Loucy (cell line): ENCODE results near the gene CORO1C.

Experiments
- CTCF ChIP-seq: fragments of 200-600 bp; sonication (generic); conservative IDR thresholded peaks from 2 replicates; pipeline ENCODE4 v1.5.1; 2014; ENCODE audit warnings: mild to moderate bottlenecking, antibody characterized with exemption, low read length
- EZH2phosphoT487 ChIP-seq: fragments of 200-600 bp; IDR thresholded peaks from 2 replicates; pipeline ENCODE4 v1.6.1; 2018; ENCODE audit warnings: antibody characterized with exemption, mild to moderate bottlenecking, moderate library complexity, borderline replicate concordance

DNA sequence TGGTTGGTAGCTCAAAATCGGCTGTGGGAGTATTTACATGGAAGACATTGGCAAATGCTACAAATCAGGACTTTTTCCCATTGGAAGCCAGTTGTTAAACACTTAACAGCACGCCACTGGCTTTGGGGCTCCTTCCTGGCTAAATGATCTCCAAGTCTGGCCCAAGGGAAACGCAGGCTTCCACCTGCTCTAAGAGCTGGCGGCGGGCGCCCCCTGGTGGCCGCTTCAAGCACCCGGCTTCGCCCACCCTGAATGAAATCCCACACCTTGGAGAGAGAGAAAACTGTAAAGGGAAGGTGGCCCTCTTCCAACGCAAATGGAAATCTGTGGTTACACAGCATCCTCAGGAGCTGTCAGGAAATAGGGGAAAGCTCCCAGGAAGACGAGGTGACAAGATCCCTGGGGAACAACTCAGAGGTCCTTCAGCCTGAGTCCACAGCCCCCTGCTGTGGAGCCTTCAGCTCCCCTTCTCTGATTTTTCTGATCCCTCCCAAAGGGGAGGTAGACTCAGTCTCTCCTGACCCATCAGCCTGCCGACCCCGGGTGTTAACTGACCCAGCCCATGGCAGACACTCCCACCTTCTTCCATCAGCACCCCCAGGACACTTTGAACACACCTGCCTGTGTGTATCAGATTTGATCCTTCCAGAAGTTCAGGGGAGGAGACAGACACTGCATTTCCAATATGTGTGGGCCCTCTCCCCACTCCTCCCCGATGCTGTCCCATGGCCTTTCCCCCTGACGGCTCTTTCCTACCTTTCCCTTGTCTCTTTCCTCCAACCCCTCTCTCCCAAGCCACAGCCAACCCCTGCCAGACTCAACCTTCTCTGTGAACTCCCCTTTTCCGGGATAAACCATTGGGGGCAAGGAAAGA is 113.0 kb downstream of the CORO1C start:
- TF ChIP-seq CTCF (peak; percentile 98), EZH2phosphoT487 (no peak)
